KMS-11 (cell line): ENCODE data around the gene CYP2U1.

Source experiments
- H2AFZ ChIP-seq: fragments of 200-600 bp; sonication (generic); 2 replicates; pipeline ENCODE4 v1.6.1; 2016; ENCODE audit warnings: antibody characterized with exemption, mixed run types, low read depth
- H3K27ac ChIP-seq: fragments of 200-600 bp; sonication (generic); 2 replicates; pipeline ENCODE4 v1.6.1; 2016; ENCODE audit warnings: mild to moderate bottlenecking, mixed run types
- H3K27me3 ChIP-seq: fragments of 200-600 bp; sonication (generic); 2 replicates; pipeline ENCODE4 v1.6.1; 2017; ENCODE audit warnings: mild to moderate bottlenecking, low read depth, mixed run types, moderate library complexity; ENCODE audit not compliant: insufficient read depth
- H3K36me3 ChIP-seq: fragments of 200-600 bp; sonication (generic); 2 replicates; pipeline ENCODE4 v1.6.1; 2017; ENCODE audit warnings: mild to moderate bottlenecking, mixed run types; ENCODE audit not compliant: insufficient read depth
- H3K4me1 ChIP-seq: fragments of 200-600 bp; sonication (generic); 2 replicates; pipeline ENCODE4 v1.6.1; 2016; ENCODE audit warnings: mild to moderate bottlenecking, low read depth, mixed run types; ENCODE audit not compliant: poor library complexity, severe bottlenecking
- H3K4me2 ChIP-seq: fragments of 200-600 bp; sonication (generic); 2 replicates; pipeline ENCODE4 v1.7.0; 2016; ENCODE audit warnings: mild to moderate bottlenecking, mixed run types
- H3K4me3 ChIP-seq: fragments of 200-600 bp; sonication (generic); IDR thresholded peaks from 2 replicates; pipeline ENCODE4 v1.6.1; 2017; ENCODE audit warnings: low read depth, low read length, mixed read lengths; ENCODE audit not compliant: insufficient read depth
- H3K79me2 ChIP-seq: fragments of 200-600 bp; sonication (generic); 2 replicates; pipeline ENCODE4 v1.6.1; 2016; ENCODE audit warnings: low read depth, mixed run types; ENCODE audit not compliant: insufficient read depth
- H3K9ac ChIP-seq: fragments of 200-600 bp; sonication (generic); 2 replicates; pipeline ENCODE4 v1.6.1; 2016; ENCODE audit warnings: mild to moderate bottlenecking, mixed run types
- H4K20me1 ChIP-seq: fragments of 200-600 bp; sonication (generic); 2 replicates; pipeline ENCODE4 v1.6.1; 2016; ENCODE audit warnings: mild to moderate bottlenecking, mixed run types; ENCODE audit not compliant: insufficient read depth
- CTCF ChIP-seq: fragments of 200-600 bp; sonication (generic); conservative IDR thresholded peaks from 2 replicates; pipeline ENCODE4 v1.6.1; 2017; ENCODE audit warnings: low read depth, mild to moderate bottlenecking, antibody characterized with exemption, low read length, moderate library complexity, mixed read lengths

The CYP2U1 gene

GRCh38 chr4:108001540-108002135 is 70.3 kb downstream of the CYP2U1 start:
- Histone ChIP-seq H3K4me3 (no peak overlapping the region), H3K9ac (no peak overlapping the region), H2AFZ (no peak overlapping the region), H3K27ac (no peak overlapping the region), H3K4me1 (peaks cover 45% of the 10 kb centered on the region), H3K27me3 (no peaks in the 10 kb centered on the region), H3K4me2 (no peak overlapping the region), H4K20me1 (no peaks in the 10 kb centered on the region), H3K79me2 (no peaks in the 10 kb centered on the region; the same call in 1 of the 2 replicates), H3K36me3 (no peaks in the 10 kb centered on the region; the same call in 1 of the 2 replicates)
- no peak for TF ChIP-seq CTCF
